Measurements from ENCODE around the gene KCNT1. TPM values are rescaled to one million over a fixed set of nuclear protein-coding genes. Genes with fewer than 3 reads are reported as not detected.

KCNT1 gene
- polyA plus RNA-seq, 10 donors = 2.8 to 13.6 (median 7.2) TPM

GRCh38 chr9:135698767-135699166 lies 3.2 kb upstream of the KCNT1 start:
- no peak for DNase-seq

DNA sequence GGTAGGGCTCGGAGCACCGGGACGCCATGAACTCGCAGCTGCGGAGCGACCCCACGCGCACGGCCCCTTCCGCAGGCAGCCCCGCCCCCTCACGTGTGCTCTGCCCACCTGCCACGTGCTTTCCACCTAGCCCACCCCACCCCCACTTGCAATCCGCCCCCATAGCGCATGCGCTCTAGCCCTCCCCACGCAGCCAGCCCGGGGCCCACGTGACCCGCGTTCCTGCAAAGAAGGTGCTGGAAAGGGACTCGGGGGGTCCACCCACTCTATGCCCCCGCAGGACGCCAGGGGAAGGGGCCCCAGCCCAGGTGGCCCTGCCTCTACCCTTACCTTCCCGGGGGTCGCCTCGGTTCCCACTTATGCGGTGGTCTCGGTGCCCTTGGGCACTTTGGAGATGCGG lies 2.5 kb upstream of the KCNT1 start, which contains the start of gene SOHLH1:
SOHLH1 (minus strand) TSS at position 42 of the 400 bp plus-strand sequence; CDS start at position 28, 14 bp downstream.
- no peak for DNase-seq

DNA sequence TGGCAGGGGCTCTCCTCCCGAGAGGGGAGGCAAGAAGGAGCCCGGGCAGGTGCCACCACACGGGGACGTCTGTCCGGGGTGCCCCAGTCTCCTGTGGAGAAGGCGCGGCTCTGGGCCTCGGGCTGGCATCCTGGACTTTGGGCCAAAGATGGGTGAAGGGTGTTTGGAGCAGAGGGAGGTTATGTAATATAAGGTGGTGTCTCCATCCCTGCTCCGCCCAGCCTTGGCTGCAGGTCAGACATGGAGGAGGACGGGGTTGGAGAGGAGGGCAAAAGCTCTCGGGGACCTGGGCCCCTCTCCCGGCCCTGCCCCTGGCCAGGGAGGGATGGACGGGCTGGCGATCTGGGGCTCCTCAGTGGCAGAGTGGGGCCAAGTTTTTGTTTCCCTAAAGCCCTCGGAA lies 1.5 kb upstream of the KCNT1 start:
- no peak for DNase-seq

GRCh38 chr9:135701067-135701958 lies 672 bp upstream of the KCNT1 start:
- DNase-seq = peak in 1 of 3 donors; percentile 63

DNA sequence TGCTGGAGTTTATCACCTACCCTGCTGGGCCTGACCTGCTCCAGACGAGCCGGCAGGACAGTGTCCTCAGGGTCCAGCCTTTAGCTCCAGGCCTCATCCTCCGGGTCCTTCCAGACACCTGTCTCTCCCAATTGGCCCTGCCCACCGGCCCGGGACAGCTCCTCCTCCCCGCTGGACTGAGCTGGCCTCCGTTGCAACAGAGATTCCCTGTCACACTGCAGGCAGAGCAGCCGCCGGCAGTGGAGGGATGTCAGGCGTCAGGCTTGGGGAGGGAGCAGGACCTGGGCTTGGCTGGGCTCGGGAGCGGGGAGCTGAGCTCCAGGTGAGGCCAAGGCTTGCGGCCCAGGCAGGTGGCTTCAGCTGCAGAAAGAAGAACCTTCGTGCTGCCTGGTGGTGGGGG lies 1.7 kb downstream of the KCNT1 start:
- DNase-seq = peak in 1 of 3 donors; percentile 34

DNA sequence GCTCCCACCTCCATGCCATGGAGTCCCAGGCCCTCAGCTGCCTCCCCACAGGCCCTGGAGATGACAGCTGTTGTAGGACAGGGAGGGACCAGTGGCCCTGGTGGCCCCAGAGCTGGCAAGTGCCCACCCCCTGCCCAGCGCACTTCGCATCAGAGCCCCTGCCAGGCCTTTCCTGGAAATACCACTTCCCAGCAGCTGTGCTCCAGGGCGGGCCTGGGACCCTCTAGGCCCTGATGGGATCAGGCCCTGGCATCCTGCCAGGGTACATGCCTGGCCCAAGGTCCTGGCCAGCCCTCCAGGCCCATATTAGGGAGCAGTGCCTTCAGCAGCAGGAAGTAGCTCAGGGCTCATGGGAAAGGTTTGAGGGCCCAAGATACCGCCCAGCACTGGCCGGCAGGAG lies 2.5 kb downstream of the KCNT1 start:
- DNase-seq = peak; percentile 68 to 85 (median 80)

DNA sequence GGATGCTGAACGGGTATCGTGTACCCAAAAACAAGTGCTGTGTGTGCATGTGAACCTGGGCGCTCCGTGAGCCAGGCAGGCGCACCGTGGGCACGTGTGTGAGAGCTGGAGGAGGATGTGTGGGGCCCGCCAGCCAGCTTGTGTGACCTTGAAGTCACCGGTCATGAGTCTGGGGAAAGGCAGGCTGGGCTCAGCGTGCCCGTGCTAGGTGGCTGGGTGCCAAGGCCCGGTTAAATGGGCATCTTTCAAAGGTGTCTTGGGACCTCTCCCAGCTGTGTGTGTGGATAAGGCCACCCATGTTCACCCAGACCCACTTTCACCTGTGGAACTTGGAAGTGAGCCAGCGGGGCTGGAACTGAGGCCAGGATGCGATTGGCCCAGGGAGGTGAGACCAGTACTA lies 3.4 kb downstream of the KCNT1 start:
- DNase-seq = no peak

GRCh38 chr9:135706288-135706687 lies 4.3 kb downstream of the KCNT1 start:
- DNase-seq = no peak

GRCh38 chr9:135707252-135708138 lies 5.5 kb downstream of the KCNT1 start:
- DNase-seq = peak in 1 of 3 donors; percentile 41

DNA sequence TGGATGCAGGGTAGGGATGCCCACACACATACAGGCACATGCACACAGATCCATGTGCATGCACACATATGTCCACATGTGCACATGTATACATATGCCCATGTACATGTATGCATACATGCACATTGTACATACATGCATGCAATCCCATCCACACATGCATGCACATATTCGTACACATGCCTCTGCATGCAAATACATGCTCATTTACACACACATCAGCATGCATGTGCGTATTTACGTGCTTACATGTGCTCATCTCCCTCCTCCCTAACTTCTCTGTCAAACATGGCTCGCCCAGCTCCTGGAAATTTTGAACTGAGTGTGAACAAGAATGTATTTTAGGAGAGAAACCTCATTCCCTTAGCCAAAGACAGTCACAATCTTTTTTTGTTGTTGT lies 6.2 kb downstream of the KCNT1 start:
- no peak for DNase-seq

DNA sequence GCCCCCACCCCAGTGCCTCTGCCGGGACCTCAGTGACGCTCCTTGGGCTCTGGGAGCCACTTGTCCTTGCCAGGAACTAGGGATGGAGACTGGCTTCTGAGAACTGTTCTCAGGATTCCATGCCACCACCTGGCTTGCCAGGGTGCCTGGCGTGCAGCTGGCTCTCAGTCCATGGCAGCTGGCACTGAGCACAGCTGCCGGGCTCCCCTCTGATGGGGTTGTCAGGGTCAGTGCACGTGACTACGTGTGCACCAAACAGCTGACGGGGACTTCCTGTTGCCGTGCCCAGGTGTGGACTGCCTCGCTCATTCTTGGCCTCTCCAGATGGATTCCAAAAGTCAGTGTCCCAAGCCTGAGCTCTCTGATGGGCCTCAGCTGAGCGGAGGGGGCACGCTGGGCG lies 9.4 kb downstream of the KCNT1 start:
- peak in 2 of 3 donors; percentile 29 to 66 for DNase-seq

GRCh38 chr9:135711881-135712280 lies 9.9 kb downstream of the KCNT1 start:
- peak in 1 of 3 donors; percentile 12 for DNase-seq

DNA sequence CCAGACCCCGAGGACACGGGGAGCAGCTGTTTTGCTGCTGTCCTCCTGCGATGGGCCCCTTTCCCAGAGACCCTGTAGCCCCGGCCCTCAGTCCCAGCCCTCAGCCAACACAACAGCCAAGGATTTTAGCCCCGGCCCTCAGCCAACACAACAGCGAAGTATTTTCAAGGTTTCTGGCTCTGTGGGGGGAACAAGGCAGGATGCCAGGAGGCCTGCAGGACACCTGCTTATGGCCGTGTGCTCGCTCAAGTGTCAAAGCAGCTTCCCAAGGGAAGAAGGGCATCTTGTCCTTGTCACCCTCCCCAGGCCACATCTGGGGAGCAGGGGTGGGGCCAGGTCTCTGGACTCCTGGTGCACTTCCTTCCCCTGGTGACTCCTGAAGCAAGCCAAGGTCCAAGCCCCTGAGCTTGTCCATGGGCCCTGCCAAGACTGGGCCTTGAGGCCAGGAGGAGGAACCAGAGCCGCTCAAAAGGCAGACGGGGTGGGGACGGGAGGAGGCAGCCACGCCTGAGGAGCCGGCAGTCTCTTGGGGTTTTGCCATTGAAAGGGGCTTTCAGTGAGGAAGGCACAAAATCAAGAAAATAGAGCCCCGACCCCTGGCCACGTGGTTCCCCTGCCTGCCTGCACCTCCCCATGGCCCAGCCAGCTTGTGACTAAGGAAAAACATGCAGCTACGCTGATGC lies 10.8 kb downstream of the KCNT1 start:
- DNase-seq = peak in 2 of 3 donors; percentile 71 to 87

- DNase-seq = peak in 1 of 3 donors; percentile 66
Measured at GRCh38 chr9:135714242-135715055, 12.5 kb downstream of the KCNT1 start.

DNA sequence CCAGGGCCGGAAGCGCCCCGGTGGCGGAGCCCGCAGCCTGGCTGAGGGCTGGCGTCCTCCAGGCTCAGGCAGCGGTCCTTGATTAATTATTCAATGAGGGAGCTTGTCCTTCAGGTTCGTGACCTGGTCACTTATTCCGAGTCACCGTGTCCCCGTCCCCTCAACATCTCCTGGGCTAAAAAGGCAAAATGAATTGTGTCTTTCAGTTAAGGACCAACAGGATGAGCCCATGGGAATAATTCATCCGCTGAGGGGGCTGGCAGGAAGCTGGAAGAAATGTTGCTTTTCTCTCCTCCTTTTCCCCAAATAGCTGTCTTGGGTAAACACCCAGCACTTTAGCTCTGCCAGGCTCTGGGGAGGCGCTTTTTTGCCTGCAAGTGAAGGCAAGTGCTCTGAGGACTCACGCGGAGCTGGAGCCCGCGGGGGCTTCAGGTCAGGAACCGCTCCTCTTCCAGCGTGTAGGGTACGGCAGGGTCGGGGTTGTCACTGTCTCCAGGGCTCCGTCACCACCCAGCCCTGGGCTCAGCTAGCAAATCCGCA lies 13.1 kb downstream of the KCNT1 start:
- no peak for DNase-seq

DNA sequence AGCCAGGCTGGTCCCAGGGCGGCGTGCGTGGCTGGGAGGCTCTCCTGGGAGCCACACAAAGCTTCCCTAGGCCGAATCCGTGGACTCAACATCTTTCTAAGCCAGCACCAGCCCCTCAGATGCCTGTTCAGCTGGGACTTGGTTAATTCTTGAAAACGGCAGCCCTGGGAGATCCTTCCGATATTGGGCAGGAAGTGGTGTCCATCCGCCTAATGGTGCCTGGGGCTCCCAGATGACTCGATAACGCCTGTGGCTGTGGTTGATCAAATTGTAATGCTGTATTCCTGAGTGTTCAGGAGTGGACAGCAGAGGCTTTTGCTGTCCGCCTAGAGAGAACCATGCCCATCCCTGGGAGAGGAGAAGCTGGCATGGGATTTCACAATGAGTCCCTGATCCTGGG lies 14.1 kb downstream of the KCNT1 start:
- DNase-seq = no peak

- DNase-seq = no peak
Measured at GRCh38 chr9:135717410-135717809, 15.4 kb downstream of the KCNT1 start.

DNA sequence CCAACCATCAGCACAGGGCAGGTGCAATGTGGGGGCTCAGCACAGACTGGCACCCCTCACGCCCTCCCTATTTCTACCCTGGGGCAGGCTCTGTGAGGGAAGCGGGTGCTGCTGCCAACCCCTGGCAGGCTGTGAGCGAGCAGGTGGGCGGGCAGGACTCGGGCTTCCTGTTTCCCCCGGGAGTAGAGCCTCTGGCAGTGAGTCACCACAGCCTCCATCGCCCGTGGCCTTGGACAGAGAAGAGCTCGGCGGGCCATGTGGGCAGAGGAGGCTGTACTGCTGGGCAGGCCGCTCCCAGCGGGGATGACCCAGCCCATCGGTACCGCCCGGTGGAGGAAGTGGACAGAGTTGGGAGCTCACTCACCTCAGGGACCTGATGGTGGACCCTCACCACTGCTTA lies 16.6 kb downstream of the KCNT1 start:
- no peak for DNase-seq

GRCh38 chr9:135719472-135719871 lies 17.5 kb downstream of the KCNT1 start:
- DNase-seq = no peak

DNA sequence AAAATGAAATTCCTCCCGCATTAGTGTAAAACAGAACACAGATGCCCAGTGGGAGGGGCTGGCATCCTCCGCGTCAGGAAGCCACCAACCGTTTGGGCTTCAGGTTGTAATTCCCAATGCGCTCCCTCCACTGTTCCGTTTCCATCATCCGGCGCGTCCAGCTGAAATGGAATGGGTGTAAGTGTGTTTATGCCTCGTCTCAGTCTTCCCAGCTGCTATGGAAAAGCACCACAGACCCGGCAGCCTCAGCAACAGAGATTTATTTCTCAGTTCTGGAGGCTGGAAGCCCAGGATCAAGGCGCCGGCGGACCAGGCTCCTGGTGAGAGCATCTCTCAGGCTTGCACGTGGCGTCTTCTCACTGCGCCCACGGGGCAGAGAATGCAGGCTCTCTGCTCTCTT lies 20.4 kb downstream of the KCNT1 start:
- DNase-seq = no peak

Data from muscle of back (tissue), 11 donors.